ENCODE measurements around the gene DENND4C. TPM values are rescaled to one million over a fixed set of nuclear protein-coding genes. Genes with fewer than 3 reads are reported as not detected.

The DENND4C gene
- total and polyA plus RNA-seq, 2 of the 4 experiments (the other 2 are of a cell fraction): 9.0 to 32.6 TPM

DNA sequence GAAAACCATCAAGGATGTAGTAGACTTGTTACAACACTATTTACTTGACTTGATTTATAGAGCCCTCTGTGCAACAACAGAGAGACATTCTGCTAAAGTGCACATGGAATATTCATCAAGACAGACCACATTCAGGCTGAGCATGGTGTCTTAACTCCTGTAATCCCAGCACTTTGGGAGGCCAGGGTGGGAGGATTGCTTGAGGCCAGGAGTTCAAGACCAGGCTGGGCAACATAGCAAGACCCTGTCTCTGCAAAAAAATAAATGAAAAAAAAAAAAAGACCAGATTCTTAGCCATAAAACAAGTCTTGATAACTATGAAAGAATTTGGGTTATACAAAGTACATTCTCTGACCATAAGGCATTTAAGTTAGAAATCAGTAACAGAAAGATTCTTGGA lies 25.3 kb downstream of the DENND4C start:
- in situ Hi-C loops (cut with MboI; ENCODE audit: low sequenced_read_pairs) (no loop called here), intact Hi-C loops (cut with micrococcal nuclease) (no loop called here), dilution Hi-C loops (cut with HindIII; ENCODE audit: low sequenced_read_pairs, unreplicated experiment) (no loop called here)
- no peak overlapping the region for H3K4me2 ChIP-seq (ENCODE audit: low read depth, low read length)
- no peaks in the 10 kb centered on the region for H3K36me3 ChIP-seq (ENCODE audit: control insufficient read depth, insufficient read depth, low read length)
- H4K20me1 ChIP-seq (ENCODE audit: insufficient read depth, low read length): peaks cover 28% of the 10 kb centered on the region; the same call in 1 of the 2 replicates
- no peak overlapping the region for H3K4ac ChIP-seq (ENCODE audit: low read depth, low read length)
- BruUV-seq (replicated peaks): no TSS peak
- H3K9ac ChIP-seq (ENCODE audit: low read depth, low read length): no peak overlapping the region
- no peak overlapping the region for H3K4me3 ChIP-seq (ENCODE audit: insufficient read depth, low read depth, low read length)
- H3K27me3 ChIP-seq (ENCODE audit: control insufficient read depth, insufficient read depth, low read length): no peaks in the 10 kb centered on the region
- POLR2A ChIA-PET (ENCODE audit: unreplicated experiment): no interaction called here
- H3K9me1 ChIP-seq (ENCODE audit: insufficient read depth, low read length): no peaks in the 10 kb centered on the region; the same call in 1 of the 2 replicates
- H3K9me3 ChIP-seq (ENCODE audit: control insufficient read depth, insufficient read depth, low read length): no peaks in the 10 kb centered on the region
- no peaks in the 10 kb centered on the region for H3K4me1 ChIP-seq (ENCODE audit: control insufficient read depth, insufficient read depth, low read length)
- no peak overlapping the region for H3K23ac ChIP-seq (ENCODE audit: low read depth, low read length)
- H4K5ac ChIP-seq (ENCODE audit: low read depth, low read length): no peak overlapping the region
- H4K8ac ChIP-seq (ENCODE audit: low read depth in 2 of 2, low read length in 2 of 2): no peak overlapping the region
- ATAC-seq (ENCODE audit: low read depth) (no peak), DNase-seq (no peak)
- H2AK9ac ChIP-seq (replicated peaks; ENCODE audit: low read depth, low read length, poor library complexity): no peak overlapping the region
- H2BK20ac ChIP-seq (ENCODE audit: low read depth, low read length): no peak overlapping the region
- no peak overlapping the region for H4K91ac ChIP-seq (ENCODE audit: insufficient read depth, low read depth, low read length)
- no peak overlapping the region for H2AFZ ChIP-seq (replicated peaks; ENCODE audit: low read length, poor library complexity)
- H3K14ac ChIP-seq (replicated peaks; ENCODE audit: low read depth, low read length): no peak overlapping the region
- peaks cover 6 to 35% of the 10 kb centered on the region in 2 experiments for H3K79me1 ChIP-seq (ENCODE audit: low read depth in 1 of 2, low read length in 2 of 2)
- no peak overlapping the region for H3K56ac ChIP-seq (ENCODE audit: extremely low read depth, insufficient read depth, low read length)
- H2BK120ac ChIP-seq (ENCODE audit: low read depth, low read length): no peak overlapping the region
- H2BK15ac ChIP-seq (ENCODE audit: low read depth, low read length): no peak overlapping the region
- H3K18ac ChIP-seq (ENCODE audit: low read depth, low read length): no peak overlapping the region
- no peak overlapping the region for H2BK5ac ChIP-seq (ENCODE audit: low read depth, low read length, poor library complexity, severe bottlenecking)
- no peak overlapping the region for H3K27ac ChIP-seq (ENCODE audit: insufficient read depth, low read length)
- TF ChIP-seq CTCF (conservative IDR thresholded peaks at IDR 0.05; ENCODE audit: low read depth, low read length): no peak
- TF ChIP-seq POLR2A (IDR thresholded peaks at IDR 0.05; ENCODE audit: low read depth, low read length): no peak
- no peak for TF ChIP-seq RCOR1 (IDR thresholded peaks at IDR 0.05; ENCODE audit: insufficient replicate concordance, low read length)
- no peak for TF ChIP-seq CEBPB (IDR thresholded peaks at IDR 0.05; ENCODE audit: low read depth, low read length)
- no peak for TF ChIP-seq BHLHE40 (IDR thresholded peaks at IDR 0.05; ENCODE audit: low read depth, low read length)
- TF ChIP-seq RAD21 (IDR thresholded peaks at IDR 0.05; ENCODE audit: low read length): no peak
- no peak for TF ChIP-seq MAFK (IDR thresholded peaks at IDR 0.05; ENCODE audit: low read depth, low read length)
- TF ChIP-seq RFX5 (IDR thresholded peaks at IDR 0.05; ENCODE audit: low read depth, low read length): no peak
- no peak for TF ChIP-seq MXI1 (IDR thresholded peaks at IDR 0.05; ENCODE audit: borderline replicate concordance, low read depth, low read length)
- no peak for TF ChIP-seq MAZ (IDR thresholded peaks at IDR 0.05; ENCODE audit: borderline replicate concordance, low read depth, low read length)
- no peak for TF ChIP-seq NFE2L2 (IDR thresholded peaks at IDR 0.05; ENCODE audit: low read depth, low read length)
- no peak for TF ChIP-seq FOS (IDR thresholded peaks at IDR 0.05; ENCODE audit: low read depth, low read length)
- no peak for TF ChIP-seq USF2 (IDR thresholded peaks at IDR 0.05; ENCODE audit: low read depth, low read length)
- TF ChIP-seq CHD1 (IDR thresholded peaks at IDR 0.05; ENCODE audit: low read depth, low read length): no peak
- no peak for TF ChIP-seq ELK1 (IDR thresholded peaks at IDR 0.05; ENCODE audit: borderline replicate concordance, low read depth, low read length)
- TF ChIP-seq SMC3 (IDR thresholded peaks at IDR 0.05; ENCODE audit: low read depth, low read length): no peak
- CTCF ChIA-PET: no interaction called here
- no peak overlapping the region for H2AK5ac ChIP-seq (ENCODE audit: low read depth, low read length)

All from IMR-90 (cell line).